Epithelial cell of esophagus (primary cell): ENCODE data around the gene GARIN5A.

Experiments
- DNase-seq: peaks from one replicate; pipeline ENCODE4 v3.0.0; 2010; ENCODE audit warnings: low read depth
- H3K4me3 ChIP-seq: 2 replicates; pipeline ENCODE4 v1.5.1; 2011; ENCODE audit warnings: mild to moderate bottlenecking, low read length, control low read depth
- CTCF ChIP-seq: IDR thresholded peaks from 2 replicates; pipeline ENCODE4 v1.5.1; 2011; ENCODE audit warnings: low read depth, mild to moderate bottlenecking, low read length, control low read depth, inconsistent platforms; ENCODE audit not compliant: insufficient read depth; ENCODE audit errors: missing control alignments

Gene GARIN5A

DNA sequence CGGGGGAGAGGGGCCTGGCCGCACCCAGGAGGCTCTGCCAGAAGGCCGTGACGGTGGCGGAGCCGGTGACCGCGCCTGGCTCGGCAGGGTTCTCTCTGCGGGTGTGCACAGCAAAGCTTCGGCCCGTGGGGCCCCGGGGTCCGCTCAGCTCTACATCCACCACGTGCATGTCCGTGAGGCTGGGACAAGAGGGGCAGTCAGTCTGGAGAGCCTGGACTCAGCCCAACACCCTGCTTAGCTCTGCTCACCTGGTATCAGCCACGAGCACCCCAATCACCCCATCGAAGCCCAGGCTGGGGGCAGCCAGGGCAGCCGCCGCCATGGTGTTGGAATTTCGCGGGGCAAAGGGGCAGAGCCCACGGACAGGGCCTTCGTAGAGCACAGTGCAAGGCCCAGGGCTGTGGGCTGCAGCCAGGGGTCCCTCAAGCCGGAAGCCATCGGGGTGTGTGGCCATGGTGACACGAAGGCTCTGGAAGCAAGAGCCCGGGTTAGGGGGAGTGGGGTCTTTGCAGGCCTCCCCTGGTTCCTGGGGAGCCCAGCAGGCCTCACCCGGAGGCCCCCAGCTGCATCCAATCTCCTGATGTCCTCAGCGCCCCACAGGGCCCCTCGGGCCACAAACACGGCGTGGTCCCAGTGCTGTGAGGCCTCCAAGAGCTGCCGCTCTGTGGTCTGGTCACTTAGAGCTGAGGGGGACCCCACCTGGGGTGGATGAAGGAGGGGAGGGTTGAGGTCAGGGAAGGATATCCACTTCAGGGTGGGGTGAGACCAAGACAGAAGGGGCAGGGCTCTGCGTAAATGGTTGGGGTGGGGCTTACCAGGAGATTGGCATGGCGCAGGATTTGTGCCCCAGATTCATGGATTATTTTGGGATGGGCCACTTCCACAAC is 35.7 kb upstream of the GARIN5A start:
- no peak for DNase-seq
- TF ChIP-seq CTCF: no peak
- peak overlapping the region; percentile 73 for H3K4me3 ChIP-seq

- no peak for TF ChIP-seq CTCF
- DNase-seq: peak; percentile 99
- H3K4me3 ChIP-seq: peak within 1 kb of the TSS; percentile 73
Measured at GRCh38 chr19:50511069-50511822, 34.6 kb upstream of the GARIN5A start, which contains the start of gene JOSD2. TSS of gene JOSD2 (minus strand) at chr19:50511191. CDS start at chr19:50510431, 760 bp downstream.

GRCh38 chr19:50510700-50511068 is 34.0 kb upstream of the GARIN5A start:
- TF ChIP-seq CTCF: no peak
- H3K4me3 ChIP-seq: peak overlapping the region; percentile 73
- DNase-seq: no peak

DNA sequence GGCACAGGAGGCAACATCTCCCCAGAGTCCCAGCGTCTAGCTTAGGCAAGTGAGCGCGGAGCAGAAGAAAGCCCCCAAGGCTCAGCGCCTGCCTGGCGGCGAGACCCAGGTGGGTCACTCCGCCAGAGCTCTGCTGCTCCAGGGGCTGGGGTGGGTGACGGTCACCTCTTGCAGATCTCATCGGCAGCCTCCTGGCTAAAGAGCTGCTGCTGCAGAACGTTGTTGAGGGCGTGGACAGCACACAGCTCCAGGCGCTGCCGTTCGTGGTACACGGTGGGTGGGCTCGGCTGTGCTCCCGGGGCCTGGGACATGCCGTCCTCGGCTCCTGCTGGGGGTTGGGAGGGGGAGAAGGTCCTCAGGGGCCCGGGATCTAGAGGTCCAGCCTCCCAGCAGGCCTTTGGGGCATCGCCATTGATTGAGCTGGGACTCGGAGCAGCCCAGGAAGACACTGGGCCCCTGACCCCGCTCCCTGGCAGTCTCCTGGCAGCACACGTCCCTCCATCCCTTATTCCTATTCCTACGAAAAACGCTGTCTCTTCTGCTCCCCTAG is 33.5 kb upstream of the GARIN5A start:
- no peak for TF ChIP-seq CTCF

DNA sequence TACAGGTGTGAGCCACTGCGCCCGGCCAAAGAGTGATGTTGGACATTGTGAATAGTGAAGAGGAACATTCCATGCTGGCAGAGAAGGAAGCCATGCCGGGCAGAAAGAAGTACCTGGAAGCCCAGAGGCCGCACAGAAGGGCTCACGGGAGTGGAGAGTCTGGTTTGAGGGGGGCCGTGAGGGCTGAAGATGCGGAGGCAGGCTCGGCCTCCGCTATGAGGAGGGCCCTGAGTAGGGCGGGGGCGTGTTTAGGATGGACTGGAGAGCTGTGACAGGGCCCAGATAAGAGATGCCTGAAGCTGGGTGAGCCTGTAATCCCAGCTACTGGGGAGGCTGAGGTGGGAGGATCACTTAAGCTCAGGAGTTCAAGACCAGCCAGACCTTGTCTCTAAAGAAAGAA is 32.7 kb upstream of the GARIN5A start:
- TF ChIP-seq CTCF: no peak
- no peak for DNase-seq
- H3K4me3 ChIP-seq: no peak overlapping the region

More for the DNA sequence above, 33.5 kb upstream of the GARIN5A start:
- H3K4me3 ChIP-seq: peak overlapping the region; percentile 73
- no peak for DNase-seq

GRCh38 chr19:50508843-50509190 is 32.2 kb upstream of the GARIN5A start:
- no peak overlapping the region for H3K4me3 ChIP-seq
- no peak for TF ChIP-seq CTCF
- DNase-seq: no peak
